ENCODE data around the gene ZNF30.
A peak's percentile ranks its signal among the peaks of the same experiment; 100 is the strongest.
"Not testable (repeated sequence)": the region's sequence is repeated elsewhere in the genome, so short reads cannot be mapped to it uniquely, and the experiment has no call there.

Gene ZNF30

DNA sequence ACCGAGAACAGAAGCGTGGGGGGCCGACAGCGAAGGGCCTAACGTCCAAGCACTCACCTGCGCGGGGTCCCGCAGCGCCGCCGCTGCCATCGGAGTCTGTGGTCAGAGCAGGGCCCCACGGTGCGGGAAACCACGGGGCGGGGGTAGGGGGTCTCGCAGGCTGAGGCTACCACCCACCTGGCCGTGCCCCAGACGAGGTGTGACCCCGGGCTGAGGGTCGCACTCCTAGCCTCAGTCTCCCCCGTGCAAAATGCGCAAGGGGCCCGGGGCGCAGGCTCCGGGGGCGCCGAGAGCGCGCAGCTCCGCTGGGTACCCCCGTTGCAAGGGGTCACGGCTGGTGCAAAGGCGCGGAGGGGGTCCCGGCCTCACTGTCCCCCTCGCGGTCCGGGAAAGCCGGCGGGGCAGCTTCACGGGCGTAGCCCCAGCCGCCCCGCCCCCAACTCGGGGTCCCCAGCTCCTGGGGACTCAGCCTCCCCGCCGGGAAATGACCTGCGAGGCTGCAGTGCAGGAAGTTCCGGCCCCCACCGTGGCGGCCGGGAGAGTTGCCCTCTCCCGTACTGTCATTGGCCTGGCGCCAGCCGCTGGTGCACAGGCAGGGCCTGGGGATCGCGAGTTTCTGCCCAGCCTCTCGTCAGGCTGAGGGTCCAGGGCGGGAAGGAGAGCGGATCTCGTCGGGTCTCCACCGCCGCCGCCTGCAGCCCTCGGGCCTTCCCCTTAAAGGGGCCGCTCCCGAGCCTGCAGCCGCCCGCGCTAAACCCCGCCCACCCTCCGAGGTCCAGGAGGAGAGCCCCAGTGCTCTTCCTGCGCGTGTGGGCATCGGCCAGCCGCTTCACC is 37.1 kb downstream of the ZNF30 start, which contains the start of gene ZNF792:
Gene ZNF792 (minus strand): TSS at position 657 of the 834 bp plus-strand sequence. CDS start 567 bp downstream, at position 90.
- DNase-seq (ENCODE audit: low read depth in 1 of 2, low spot score in 1 of 2), result peak in 1 of 2 experiments; percentile 29

DNA sequence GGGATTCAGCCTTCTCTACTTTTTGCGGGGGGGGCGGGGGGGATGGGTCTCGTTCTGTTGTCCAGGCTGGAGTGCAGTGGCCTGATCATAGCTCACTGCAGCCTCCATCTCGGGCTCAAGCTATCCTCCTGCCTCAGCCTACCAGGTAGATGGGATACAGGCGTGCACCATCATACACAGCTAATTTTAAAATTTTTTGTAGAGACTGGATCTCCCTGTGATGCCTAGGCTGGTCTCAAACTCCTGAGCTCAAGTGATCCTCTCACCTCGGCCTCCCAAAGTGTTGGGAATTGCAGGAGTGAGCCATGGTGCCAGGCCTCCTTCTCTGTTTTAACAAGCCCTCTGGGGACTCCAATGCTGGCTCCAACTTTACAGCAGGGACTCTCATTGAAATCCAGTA is 37.9 kb downstream of the ZNF30 start:
- H3K4me3 ChIP-seq (replicated peaks; ENCODE audit: insufficient read depth, low read length), result no peak overlapping the region
- no peaks in the 10 kb centered on the region for H3K27me3 ChIP-seq (ENCODE audit: insufficient read depth, poor library complexity, severe bottlenecking)
- no peak overlapping the region for H3K27ac ChIP-seq (replicated peaks)
- no peak for DNase-seq (ENCODE audit: low read depth in 1 of 2, low spot score in 1 of 2)
- TF ChIP-seq GABPA (IDR thresholded peaks at IDR 0.05; ENCODE audit: low read depth), result no peak
- TF ChIP-seq POLR2AphosphoS5 (IDR thresholded peaks at IDR 0.05; ENCODE audit: low read depth), result no peak
- TF ChIP-seq, protein P1, sequence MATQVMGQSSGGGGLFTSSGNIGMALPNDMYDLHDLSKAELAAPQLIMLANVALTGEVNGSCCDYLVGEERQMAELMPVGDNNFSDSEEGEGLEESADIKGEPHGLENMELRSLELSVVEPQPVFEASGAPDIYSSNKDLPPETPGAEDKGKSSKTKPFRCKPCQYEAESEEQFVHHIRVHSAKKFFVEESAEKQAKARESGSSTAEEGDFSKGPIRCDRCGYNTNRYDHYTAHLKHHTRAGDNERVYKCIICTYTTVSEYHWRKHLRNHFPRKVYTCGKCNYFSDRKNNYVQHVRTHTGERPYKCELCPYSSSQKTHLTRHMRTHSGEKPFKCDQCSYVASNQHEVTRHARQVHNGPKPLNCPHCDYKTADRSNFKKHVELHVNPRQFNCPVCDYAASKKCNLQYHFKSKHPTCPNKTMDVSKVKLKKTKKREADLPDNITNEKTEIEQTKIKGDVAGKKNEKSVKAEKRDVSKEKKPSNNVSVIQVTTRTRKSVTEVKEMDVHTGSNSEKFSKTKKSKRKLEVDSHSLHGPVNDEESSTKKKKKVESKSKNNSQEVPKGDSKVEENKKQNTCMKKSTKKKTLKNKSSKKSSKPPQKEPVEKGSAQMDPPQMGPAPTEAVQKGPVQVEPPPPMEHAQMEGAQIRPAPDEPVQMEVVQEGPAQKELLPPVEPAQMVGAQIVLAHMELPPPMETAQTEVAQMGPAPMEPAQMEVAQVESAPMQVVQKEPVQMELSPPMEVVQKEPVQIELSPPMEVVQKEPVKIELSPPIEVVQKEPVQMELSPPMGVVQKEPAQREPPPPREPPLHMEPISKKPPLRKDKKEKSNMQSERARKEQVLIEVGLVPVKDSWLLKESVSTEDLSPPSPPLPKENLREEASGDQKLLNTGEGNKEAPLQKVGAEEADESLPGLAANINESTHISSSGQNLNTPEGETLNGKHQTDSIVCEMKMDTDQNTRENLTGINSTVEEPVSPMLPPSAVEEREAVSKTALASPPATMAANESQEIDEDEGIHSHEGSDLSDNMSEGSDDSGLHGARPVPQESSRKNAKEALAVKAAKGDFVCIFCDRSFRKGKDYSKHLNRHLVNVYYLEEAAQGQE (IDR thresholded peaks at IDR 0.05; ENCODE audit: insufficient replicate concordance, low read depth), result no peak
- no peak for TF ChIP-seq SPI1 (IDR thresholded peaks at IDR 0.05; ENCODE audit: borderline replicate concordance, low read depth)
- TF ChIP-seq, protein P2, sequence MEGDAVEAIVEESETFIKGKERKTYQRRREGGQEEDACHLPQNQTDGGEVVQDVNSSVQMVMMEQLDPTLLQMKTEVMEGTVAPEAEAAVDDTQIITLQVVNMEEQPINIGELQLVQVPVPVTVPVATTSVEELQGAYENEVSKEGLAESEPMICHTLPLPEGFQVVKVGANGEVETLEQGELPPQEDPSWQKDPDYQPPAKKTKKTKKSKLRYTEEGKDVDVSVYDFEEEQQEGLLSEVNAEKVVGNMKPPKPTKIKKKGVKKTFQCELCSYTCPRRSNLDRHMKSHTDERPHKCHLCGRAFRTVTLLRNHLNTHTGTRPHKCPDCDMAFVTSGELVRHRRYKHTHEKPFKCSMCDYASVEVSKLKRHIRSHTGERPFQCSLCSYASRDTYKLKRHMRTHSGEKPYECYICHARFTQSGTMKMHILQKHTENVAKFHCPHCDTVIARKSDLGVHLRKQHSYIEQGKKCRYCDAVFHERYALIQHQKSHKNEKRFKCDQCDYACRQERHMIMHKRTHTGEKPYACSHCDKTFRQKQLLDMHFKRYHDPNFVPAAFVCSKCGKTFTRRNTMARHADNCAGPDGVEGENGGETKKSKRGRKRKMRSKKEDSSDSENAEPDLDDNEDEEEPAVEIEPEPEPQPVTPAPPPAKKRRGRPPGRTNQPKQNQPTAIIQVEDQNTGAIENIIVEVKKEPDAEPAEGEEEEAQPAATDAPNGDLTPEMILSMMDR (IDR thresholded peaks at IDR 0.05; ENCODE audit: insufficient read depth, low read length), result no peak

More for the DNA sequence above, 37.1 kb downstream of the ZNF30 start, which contains the start of gene ZNF792:
- peak within 1 kb of the TSS; percentile 58 for H3K27ac ChIP-seq (replicated peaks)
- H3K4me3 ChIP-seq (replicated peaks; ENCODE audit: insufficient read depth, low read length), result peak within 1 kb of the TSS; percentile 53
- H3K27me3 ChIP-seq (ENCODE audit: insufficient read depth, poor library complexity, severe bottlenecking), result no peaks in the 10 kb centered on the region
- TF ChIP-seq GABPA (IDR thresholded peaks at IDR 0.05; ENCODE audit: low read depth), result no peak
- TF ChIP-seq, protein P1 (IDR thresholded peaks at IDR 0.05; ENCODE audit: insufficient replicate concordance, low read depth), result no peak

DNA sequence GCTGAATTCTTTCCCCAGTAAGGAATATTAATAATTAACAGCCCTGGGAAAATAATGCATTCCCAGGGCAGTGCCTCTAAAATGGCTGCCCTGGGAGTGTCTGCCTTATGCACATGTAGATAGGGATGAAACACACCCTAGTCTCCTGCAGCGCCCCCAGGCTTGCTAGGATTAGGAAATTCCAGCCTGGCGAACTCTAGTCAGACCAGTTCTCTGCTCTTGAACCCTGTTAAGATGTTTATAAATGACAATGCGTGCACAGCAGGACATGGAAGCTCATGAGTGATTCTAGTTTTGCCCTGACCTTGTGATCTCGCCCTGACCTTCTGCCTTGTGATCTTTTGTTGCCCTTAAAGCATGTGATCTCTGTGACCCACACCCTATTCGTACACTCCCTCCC is 38.8 kb downstream of the ZNF30 start:
- H3K27ac ChIP-seq (replicated peaks); H3K4me3 ChIP-seq (replicated peaks; ENCODE audit: insufficient read depth, low read length); DNase-seq (ENCODE audit: low read depth in 1 of 2, low spot score in 1 of 2); H3K27me3 ChIP-seq (ENCODE audit: insufficient read depth, poor library complexity, severe bottlenecking): not testable (repeated sequence)

DNA sequence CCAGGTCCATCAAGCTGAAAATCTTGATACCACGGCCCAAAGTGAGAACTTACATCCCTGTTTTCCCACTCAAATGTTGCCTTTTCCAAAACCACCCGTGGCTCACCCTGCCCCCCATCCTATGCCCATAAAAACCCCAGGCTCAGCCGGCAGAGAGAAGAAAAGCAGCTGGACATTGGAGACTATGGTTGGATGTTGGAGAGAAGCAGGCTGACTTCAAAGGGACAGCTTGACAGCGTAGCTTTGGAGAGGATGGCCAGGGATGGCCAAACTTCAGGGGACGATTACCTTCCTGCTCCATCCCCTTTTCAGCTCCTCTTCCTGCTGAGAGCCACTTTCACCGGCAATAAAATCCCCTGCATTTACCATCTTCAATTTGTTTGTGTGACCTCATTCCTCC is 40.8 kb downstream of the ZNF30 start:
- DNase-seq (ENCODE audit: low read depth in 1 of 2, low spot score in 1 of 2), result no peak
- Histone ChIP-seq H3K27me3 (ENCODE audit: insufficient read depth, poor library complexity, severe bottlenecking) (no peaks in the 10 kb centered on the region), H3K4me3 (replicated peaks; ENCODE audit: insufficient read depth, low read length) (no peak overlapping the region), H3K27ac (replicated peaks) (no peak overlapping the region)
- TF ChIP-seq, protein P2 (IDR thresholded peaks at IDR 0.05; ENCODE audit: insufficient read depth, low read length), result no peak
- TF ChIP-seq POLR2AphosphoS5 (IDR thresholded peaks at IDR 0.05; ENCODE audit: low read depth) (no peak), GABPA (IDR thresholded peaks at IDR 0.05; ENCODE audit: low read depth) (no peak), SPI1 (IDR thresholded peaks at IDR 0.05; ENCODE audit: borderline replicate concordance, low read depth) (no peak)
- TF ChIP-seq, protein P1 (IDR thresholded peaks at IDR 0.05; ENCODE audit: insufficient replicate concordance, low read depth), result no peak
